GM12874 (cell line): ENCODE data around the gene TGFBR2.

Experiments
- CTCF ChIP-seq: IDR thresholded peaks from 2 replicates; pipeline ENCODE4 v1.5.1; 2011; ENCODE audit warnings: low read depth, mild to moderate bottlenecking, control low read depth, low read length, moderate library complexity; ENCODE audit not compliant: insufficient read depth

TGFBR2 gene

GRCh38 chr3:30604093-30604492 is 2.3 kb upstream of the TGFBR2 start:
- TF ChIP-seq CTCF: no peak

GRCh38 chr3:30604558-30604957 is 1.8 kb upstream of the TGFBR2 start:
- TF ChIP-seq CTCF: no peak

GRCh38 chr3:30605005-30605404 is 1.4 kb upstream of the TGFBR2 start:
- TF ChIP-seq CTCF: no peak

GRCh38 chr3:30605706-30606300 is 598 bp upstream of the TGFBR2 start:
- no peak for TF ChIP-seq CTCF

- no peak for TF ChIP-seq CTCF
Observed at GRCh38 chr3:30607032-30607833, 832 bp downstream of the TGFBR2 start.

- TF ChIP-seq CTCF: no peak
Observed at GRCh38 chr3:30608598-30608947, 2.2 kb downstream of the TGFBR2 start.

- TF ChIP-seq CTCF: no peak
Observed at GRCh38 chr3:30609930-30610701, 3.7 kb downstream of the TGFBR2 start.
